Thyroid gland (tissue), 4 donors: ENCODE results near the gene AAK1. TPM values are rescaled to one million over a fixed set of nuclear protein-coding genes. Genes with fewer than 3 reads are reported as not detected.
"Not testable (repeated sequence)": the region's sequence is repeated elsewhere in the genome, so short reads cannot be mapped to it uniquely, and the experiment has no call there.

ENCODE experiments used
- DNase-seq, 2 donors: peaks; one replicate each; pipeline ENCODE4 v3.0.0-alpha.2; 2019
- H3K27ac ChIP-seq, 3 donors: fragments of 200-600 bp; sonication (generic); 1 replicate in 2 of 3; 2 replicates in 1 of 3; pipeline ENCODE4 v1.5.1; 2016 to 2019; ENCODE audit warnings: mild to moderate bottlenecking in 1 of 3, moderate library complexity in 1 of 3
- H3K27me3 ChIP-seq: fragments of 200-600 bp; sonication (generic); one replicate; pipeline ENCODE4 v1.5.1; 2019
- H3K36me3 ChIP-seq, 2 donors: fragments of 200-600 bp; sonication (generic); one replicate each; pipeline ENCODE4 v1.5.1; 2016 to 2019
- H3K4me1 ChIP-seq, 2 donors: fragments of 200-600 bp; sonication (generic); one replicate each; pipeline ENCODE4 v1.5.1; 2017 to 2019
- H3K4me3 ChIP-seq, 3 donors: fragments of 200-600 bp; sonication (generic); replicated peaks in 1 of 3; 1 replicate in 2 of 3; 2 replicates in 1 of 3; pipeline ENCODE4 v1.5.1; 2016; ENCODE audit warnings: mild to moderate bottlenecking in 1 of 3
- H3K9me3 ChIP-seq: fragments of 200-600 bp; sonication (generic); one replicate; pipeline ENCODE4 v1.5.1; 2017
- CTCF ChIP-seq, 6 experiments: fragments of 200-600 bp in 3 of 6; fragments of 450-650 bp in 3 of 6; sonication (generic) in 3 of 6; IDR thresholded peaks; one replicate each; pipeline ENCODE4 v1.5.1; 2016 to 2019; ENCODE audit warnings: antibody characterized with exemption in 6 of 6, mild to moderate bottlenecking in 2 of 6, inconsistent platforms in 1 of 6, moderate library complexity in 1 of 6
- POLR2A ChIP-seq, 2 donors: fragments of 450-650 bp; IDR thresholded peaks; one replicate each; pipeline ENCODE4 v1.6.1; 2017; ENCODE audit warnings: antibody characterized with exemption in 2 of 2, mild to moderate bottlenecking in 2 of 2, moderate library complexity in 1 of 2
- WGBS, 2 donors: methylation state at CpG; one replicate each; pipeline ENCODE4 v1.1.5; 2017; 5-methylcytosine and 5-hydroxymethylcytosine counted together
- intact Hi-C: fragments of 100-400 bp; cut with DNase I; formaldehyde crosslinking; loops from one replicate; pipeline ENCODE4 v1.15.1; 2023
- total RNA-seq, 4 donors: library from RNA; depleted of rRNA; stranded (reverse); fragments of >200 nt; gene quantifications; one replicate each; pipeline ENCODE4 v1.2.3, GENCODE V29; 2016

Gene AAK1
- total RNA-seq, 4 donors from 2014 or later: 82.0 to 174 (median 144) TPM

- intact Hi-C loops: no loop called here
Observed at GRCh38 chr2:69453475-69454129, 189.9 kb downstream of the AAK1 start.

GRCh38 chr2:69452687-69453086 lies 190.9 kb downstream of the AAK1 start:
- H3K9me3 ChIP-seq: no peaks in the 10 kb centered on the region
- H3K27me3 ChIP-seq: no peaks in the 10 kb centered on the region
- H3K4me1 ChIP-seq: peaks cover 8 to 19% of the 10 kb centered on the region in 2 donors
- intact Hi-C loops: no loop called here
- no peaks in the 10 kb centered on the region for H3K36me3 ChIP-seq
- 91 to 99% methylated on average over 3 of the region's 3 CpGs for WGBS, 2 donors
- H3K27ac ChIP-seq: no peak overlapping the region
- TF ChIP-seq POLR2A (IDR thresholded peaks at IDR 0.05): no peak
- no peak for TF ChIP-seq CTCF (IDR thresholded peaks at IDR 0.05)
- DNase-seq: no peak
- no peak overlapping the region for H3K4me3 ChIP-seq

More at GRCh38 chr2:69453475-69454129, 189.9 kb downstream of the AAK1 start:
- peak; percentile 26 to 46 for DNase-seq
- H3K9me3 ChIP-seq: no peaks in the 10 kb centered on the region
- no peaks in the 10 kb centered on the region for H3K36me3 ChIP-seq
- H3K4me1 ChIP-seq: peaks cover 17 to 27% of the 10 kb centered on the region in 2 donors
- 80 to 84% methylated on average over 4 of the region's 4 CpGs for WGBS, 2 donors
- H3K4me3 ChIP-seq: no peak overlapping the region
- H3K27me3 ChIP-seq: no peaks in the 10 kb centered on the region
- TF ChIP-seq POLR2A (IDR thresholded peaks at IDR 0.05): no peak
- TF ChIP-seq CTCF (IDR thresholded peaks at IDR 0.05): no peak
- peak overlapping the region in 2 of 3 donors; percentile 41 to 53 for H3K27ac ChIP-seq

GRCh38 chr2:69450735-69451416 lies 192.7 kb downstream of the AAK1 start:
- no peaks in the 10 kb centered on the region for H3K36me3 ChIP-seq
- intact Hi-C loops: no loop called here
- H3K4me3 ChIP-seq: no peak overlapping the region
- 82 to 86% methylated on average over 6 of the region's 6 CpGs for WGBS, 2 donors
- DNase-seq: no peak
- no peaks in the 10 kb centered on the region for H3K27me3 ChIP-seq
- H3K4me1 ChIP-seq: peaks cover 0 to 6% of the 10 kb centered on the region in 2 donors
- H3K27ac ChIP-seq: no peak overlapping the region
- no peak for TF ChIP-seq POLR2A (IDR thresholded peaks at IDR 0.05)
- no peak for TF ChIP-seq CTCF (IDR thresholded peaks at IDR 0.05)
- no peaks in the 10 kb centered on the region for H3K9me3 ChIP-seq

- no peak for DNase-seq
- H3K9me3 ChIP-seq: no peaks in the 10 kb centered on the region
- intact Hi-C loops: no loop called here
- H3K27ac ChIP-seq: no peak overlapping the region
- no peak for TF ChIP-seq POLR2A (IDR thresholded peaks at IDR 0.05)
- TF ChIP-seq CTCF (IDR thresholded peaks at IDR 0.05): no peak
- WGBS, 2 donors: 88 to 91% methylated on average over 5 of the region's 5 CpGs
- H3K27me3 ChIP-seq: no peaks in the 10 kb centered on the region
- no peak overlapping the region for H3K4me3 ChIP-seq
- no peaks in the 10 kb centered on the region for H3K36me3 ChIP-seq
- peaks cover 0 to 6% of the 10 kb centered on the region in 2 donors for H3K4me1 ChIP-seq
Observed at GRCh38 chr2:69449906-69450305, 193.6 kb downstream of the AAK1 start.

GRCh38 chr2:69443673-69444072 lies 199.9 kb downstream of the AAK1 start:
- H3K27me3 ChIP-seq, DNase-seq, H3K9me3 ChIP-seq, H3K27ac ChIP-seq, intact Hi-C loops, H3K4me3 ChIP-seq, H3K36me3 ChIP-seq, H3K4me1 ChIP-seq: not testable (repeated sequence)
- whole genome bisulfite sequencing, 2 donors: 87% methylated on average over 3 of the region's 3 CpGs

GRCh38 chr2:69439499-69439898 lies 204.0 kb downstream of the AAK1 start:
- H3K4me1 ChIP-seq: peaks cover 10 to 21% of the 10 kb centered on the region in 2 donors
- DNase-seq, H3K4me3 ChIP-seq, H3K36me3 ChIP-seq, H3K9me3 ChIP-seq, H3K27ac ChIP-seq, H3K27me3 ChIP-seq, intact Hi-C loops: not testable (repeated sequence)
- WGBS, 2 donors: 100% methylated on average over 2 of the region's 2 CpGs
